ENCODE results near the gene ARL4A.
A peak's percentile ranks its signal among the peaks of the same experiment; 100 is the strongest.
"Not testable (repeated sequence)": the region's sequence is repeated elsewhere in the genome, so short reads cannot be mapped to it uniquely, and the experiment has no call there.

The ARL4A gene

DNA sequence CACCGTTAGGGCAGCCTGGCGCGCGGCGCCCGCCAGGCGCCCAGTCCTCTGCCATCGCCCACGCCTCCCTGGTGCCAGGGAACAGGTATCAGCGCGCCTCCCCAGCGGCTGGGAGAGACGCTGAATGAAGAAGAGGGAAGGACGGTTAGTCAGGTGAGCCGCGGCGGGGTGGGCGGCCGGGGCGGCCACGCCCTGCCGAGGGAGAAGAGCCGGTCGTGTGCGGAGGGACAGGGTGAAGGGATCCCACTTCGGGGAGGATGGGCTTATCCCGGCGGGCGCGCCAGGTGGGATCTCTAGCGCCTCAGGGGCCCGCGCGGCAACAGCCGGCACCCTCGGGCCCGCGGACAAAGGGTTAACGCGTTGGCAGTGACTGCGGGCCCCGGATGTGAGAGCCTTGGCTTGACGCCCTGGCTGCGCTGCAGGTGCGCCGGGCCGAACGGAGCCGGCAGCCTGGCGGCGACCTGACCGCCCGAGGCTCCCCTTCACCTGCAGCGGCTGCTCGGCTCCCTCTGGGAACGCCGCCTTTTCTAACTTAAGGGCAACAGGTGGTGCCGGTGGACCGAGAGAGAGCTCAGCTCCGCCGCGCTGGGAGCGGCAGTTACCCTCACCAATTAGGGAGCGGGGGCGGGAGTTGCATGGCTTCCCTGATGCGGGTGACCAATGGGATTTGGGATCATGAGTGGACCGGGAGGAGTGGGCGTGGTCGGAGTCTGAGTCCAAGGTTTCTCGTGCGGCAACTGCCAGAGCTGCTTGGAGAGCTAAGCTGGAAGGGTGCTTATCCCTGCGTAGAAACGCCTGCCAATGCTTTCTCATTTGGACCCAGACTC lies at the start of gene ARL4A:
Gene ARL4A, plus strand, starts transcription at position 743 of the 827 bp plus-strand sequence. CDS start 622 bp downstream, outside the sequence.
- peak; percentile 100 for DNase-seq

DNA sequence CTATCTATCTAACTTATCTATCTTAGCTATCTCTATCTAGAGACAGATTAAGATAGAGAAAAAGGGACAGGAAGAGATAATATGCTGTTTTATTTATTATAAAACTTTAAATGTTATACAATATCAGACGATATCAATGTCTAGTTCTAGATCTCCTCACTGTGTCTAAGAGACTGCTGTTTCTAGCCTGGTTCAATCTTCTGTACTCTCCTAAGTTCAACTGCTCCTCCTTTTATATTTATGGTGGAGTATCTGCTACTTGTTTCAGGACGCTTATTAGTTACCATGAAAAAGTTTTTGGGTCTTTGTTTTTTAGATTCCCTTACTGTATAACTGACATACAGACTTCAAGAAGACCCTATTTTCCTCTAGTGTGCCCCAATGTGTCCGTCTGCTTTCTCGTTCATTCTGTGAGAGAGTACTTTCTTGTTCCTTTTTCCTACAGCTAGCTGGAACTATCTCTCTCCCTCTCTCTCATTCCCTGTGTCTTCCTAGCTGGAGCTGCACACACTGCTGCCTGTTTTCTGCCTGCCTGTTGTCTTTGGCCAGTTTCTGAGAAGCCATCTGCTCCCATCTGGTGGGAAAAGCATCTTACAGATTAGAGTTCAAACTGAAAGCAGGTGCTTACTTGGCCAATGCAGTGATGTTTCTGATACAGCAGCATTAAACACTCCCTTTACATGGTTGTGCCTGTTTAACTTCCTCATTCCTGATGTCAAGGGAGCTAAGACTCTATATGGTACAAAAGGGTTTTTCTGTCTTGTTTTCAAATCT lies 49.4 kb upstream of the ARL4A start:
- DNase-seq, result no peak

DNA sequence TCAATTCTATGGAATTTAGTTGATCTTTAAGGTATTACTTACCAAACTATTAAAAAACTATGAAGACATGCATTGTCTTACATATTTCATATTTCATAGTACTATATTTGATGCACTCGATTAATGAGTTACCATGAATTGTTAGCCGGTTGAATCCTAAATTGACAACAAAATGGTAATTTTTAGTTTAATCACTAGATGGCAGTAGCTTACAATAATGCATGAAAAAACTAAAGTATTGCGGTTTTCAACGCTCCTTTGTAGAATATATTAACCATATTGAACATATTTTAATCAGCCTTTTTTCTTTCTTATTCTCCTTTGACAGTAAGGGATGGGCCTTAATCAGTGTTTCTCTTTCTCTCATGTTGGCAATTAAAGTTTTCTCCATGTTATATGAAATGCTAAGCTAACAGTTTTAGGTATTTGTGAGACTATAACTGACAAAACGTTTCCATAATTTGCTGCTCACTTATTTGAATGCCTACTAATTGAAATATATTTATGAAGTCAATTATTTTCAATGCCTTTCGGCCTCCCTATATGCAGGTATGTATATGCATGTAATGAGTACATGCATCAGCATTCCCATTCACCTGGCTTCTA lies 48.5 kb upstream of the ARL4A start:
- no peak for DNase-seq

DNA sequence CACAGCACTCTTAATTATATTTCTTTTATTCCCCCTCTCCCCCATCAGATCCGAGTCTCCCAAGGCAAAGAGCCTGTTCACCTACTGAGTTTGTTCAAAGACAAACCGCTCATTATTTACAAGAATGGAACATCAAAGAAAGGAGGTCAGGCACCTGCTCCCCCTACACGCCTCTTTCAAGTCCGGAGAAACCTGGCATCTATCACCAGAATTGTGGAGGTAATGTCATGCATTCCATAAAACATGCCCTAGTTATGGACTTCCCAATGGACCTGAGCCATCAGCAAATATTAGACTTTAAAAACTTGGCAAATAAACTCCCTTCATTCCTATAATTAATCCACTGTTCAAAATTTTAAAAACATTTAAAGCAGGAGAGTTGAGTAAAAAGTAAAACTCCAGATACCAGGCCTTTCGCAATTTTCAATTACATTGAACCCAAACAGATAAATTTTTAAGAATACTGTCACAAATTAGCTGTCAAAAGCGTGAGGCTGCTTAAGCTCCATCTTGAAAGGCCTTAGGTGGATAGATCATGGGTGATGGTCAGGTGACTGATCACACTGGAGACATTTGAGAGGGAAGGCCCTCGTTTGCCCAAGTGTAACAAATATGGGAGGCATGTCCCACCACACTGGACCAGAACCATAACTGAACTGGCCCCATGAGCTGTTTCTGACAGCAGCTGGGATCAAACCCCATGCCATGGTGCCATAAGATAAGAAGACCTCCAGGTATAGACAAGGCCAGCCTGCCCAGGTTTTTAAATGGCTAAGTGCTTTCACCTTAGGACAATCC lies 46.9 kb upstream of the ARL4A start:
- no peak for DNase-seq

DNA sequence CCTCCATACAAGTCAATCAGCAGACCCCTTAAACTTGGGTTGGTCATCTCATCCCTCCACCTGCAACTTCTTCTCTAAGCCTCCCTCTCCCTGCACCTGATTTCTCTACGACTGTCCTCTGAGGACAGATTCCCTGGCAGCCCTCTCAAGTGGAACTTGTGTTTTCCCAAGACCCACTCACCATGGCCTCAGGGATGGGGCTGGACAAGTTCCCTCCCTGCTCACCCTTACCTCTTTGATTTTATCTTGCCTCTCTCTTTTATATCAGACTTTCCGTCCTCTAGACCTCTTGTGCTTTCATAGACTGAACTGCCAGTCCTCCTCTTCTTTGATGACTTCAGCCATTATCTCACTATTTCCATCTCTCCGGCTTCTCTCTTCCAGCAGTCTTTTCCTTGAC lies 46.2 kb upstream of the ARL4A start:
- no peak for DNase-seq

DNA sequence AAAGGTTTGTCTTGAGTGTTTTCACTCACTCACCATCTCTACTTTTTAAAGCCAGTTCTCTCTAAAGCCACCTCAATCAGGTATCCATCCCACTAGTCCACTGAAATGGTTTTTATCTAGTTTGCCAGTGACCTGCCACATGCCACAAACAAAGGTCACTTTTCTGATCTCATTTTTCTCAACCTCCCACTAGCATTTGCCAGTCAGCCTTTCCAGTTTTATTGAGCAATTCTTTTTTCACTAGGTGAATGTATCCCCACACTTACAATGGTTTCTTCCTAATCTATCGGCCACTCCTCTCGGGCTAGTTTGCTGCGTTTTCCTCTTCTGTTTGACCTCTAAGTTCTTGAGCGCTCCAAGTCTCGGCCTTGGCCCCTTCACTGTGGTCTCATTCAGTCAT lies 44.9 kb upstream of the ARL4A start:
- DNase-seq, result no peak

GRCh38 chr7:12643001-12643643 lies 44.3 kb upstream of the ARL4A start:
- DNase-seq, result no peak

- DNase-seq, result no peak
Measured at GRCh38 chr7:12643644-12644043, 43.8 kb upstream of the ARL4A start.

DNA sequence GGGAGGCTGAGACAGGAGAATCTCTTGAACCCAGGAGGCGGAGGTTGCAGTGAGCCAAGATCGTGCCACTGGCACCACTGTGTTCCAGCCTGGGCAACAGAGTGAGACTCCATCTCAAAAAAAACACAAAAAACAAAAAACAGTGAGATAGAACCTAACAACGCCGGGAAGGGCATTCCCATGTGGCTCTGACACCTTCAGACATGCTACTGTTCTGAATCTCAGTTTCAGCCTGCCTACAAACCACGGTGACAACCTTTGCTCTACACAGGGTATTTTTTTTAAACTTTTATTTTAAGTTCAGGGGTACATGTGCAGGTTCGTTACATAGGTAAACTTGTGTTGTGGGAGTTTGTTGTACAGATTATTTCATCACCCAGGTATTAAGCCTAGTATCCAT lies 42.2 kb upstream of the ARL4A start:
- not testable (repeated sequence) for DNase-seq

DNA sequence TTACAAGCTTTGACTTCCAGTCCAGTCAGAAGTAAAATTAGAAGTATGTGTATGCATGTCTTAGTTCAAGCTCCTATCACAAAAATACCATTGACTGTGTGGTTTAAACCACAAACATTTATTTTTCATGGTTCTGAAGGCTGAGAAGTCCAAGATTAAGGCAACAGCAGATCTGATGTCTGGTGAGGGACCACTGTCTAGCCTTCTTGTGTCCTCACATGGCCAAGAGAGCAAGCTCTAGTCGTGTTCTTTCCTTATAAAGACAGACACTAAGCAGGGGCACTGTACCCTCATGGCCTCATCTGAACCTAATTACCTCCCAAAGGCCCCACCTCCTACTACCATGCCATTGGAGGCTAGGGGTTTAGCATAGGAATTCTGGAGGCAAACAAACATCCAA lies 41.3 kb upstream of the ARL4A start:
- no peak for DNase-seq

GRCh38 chr7:12647364-12648219 lies 39.8 kb upstream of the ARL4A start:
- no peak for DNase-seq

GRCh38 chr7:12648704-12649261 lies 38.6 kb upstream of the ARL4A start:
- no peak for DNase-seq

- no peak for DNase-seq
Measured at GRCh38 chr7:12649348-12649747, 38.1 kb upstream of the ARL4A start.

- no peak for DNase-seq
Measured at GRCh38 chr7:12650080-12650479, 37.4 kb upstream of the ARL4A start.

DNA sequence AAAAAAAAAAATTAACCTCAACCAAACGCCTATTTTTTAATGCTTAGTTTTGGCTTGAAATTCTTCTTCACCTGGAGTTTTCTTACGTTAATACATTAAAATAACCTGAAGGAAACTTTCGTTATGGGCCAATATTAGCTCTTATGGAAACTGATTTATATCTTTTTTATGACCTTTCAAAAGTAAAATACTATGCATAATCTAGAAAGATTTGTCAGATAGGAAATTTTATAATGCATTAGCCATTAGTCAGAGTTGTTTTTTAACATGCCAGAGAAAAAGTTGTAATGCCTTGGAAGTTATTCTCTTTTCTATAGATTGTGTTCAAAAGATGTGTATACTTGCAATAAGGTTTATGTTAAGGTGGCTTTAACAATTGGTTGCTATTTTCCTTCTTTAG lies 34.3 kb upstream of the ARL4A start:
- DNase-seq, result no peak

DNA sequence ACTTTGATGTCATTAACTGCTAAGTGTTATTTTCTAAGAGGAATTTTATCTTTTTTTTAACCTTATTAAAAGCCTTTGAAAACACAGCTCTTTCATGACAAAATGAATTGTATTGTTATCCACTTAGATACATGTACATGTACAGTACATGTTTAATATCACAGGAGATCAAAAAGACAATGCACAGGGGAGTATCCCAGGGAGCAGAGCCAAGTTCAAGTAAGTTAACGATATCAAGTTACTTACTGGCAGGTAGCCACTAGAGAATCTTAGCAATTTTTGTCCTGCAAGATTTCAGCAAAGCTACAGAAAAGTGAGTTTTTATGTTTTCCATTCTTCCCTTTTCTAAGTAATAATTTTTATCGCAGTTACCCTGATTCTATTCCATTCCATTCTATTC lies 33.9 kb upstream of the ARL4A start:
- DNase-seq, result no peak

DNA sequence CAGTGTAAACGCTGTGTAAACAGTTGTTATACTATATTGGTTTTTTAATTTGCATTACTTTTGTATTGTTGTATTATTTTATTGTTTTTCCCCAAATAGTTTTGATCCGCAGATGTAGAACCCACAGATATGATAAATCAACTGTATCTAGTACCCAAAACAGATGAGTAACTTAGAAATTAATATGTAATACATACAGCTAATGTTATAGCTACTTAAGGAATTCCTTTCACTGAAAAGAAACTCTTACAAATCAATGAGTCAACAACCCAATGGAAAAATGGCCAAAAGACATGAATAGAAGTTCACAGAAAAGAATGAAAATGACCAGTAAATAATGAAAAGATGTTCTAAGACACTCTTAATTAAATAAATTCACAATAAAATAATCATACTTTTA lies 32.3 kb upstream of the ARL4A start:
- no peak for DNase-seq

- not testable (repeated sequence) for DNase-seq
Measured at GRCh38 chr7:12660423-12660822, 27.0 kb upstream of the ARL4A start.

DNA sequence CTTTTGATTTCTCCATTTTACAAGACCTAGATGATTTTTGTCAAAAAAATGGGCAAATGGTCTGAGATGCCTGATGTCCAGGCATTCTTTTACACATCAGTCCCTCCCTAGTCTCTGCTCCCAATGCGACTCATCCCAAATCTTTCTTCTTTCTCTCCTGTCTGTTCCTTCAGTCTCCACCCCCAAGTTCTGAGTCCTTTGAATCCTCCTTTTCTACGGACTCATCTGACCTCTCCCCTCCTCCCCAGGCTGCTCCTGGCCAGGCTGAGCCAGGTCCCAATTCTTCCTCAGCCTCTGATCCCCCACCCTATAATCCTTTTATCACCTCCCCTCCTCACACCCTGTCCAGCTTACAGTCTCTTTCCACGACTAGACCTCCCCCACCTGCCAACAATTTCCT lies 26.4 kb upstream of the ARL4A start:
- not testable (repeated sequence) for DNase-seq

- DNase-seq, result no peak
Measured at GRCh38 chr7:12661581-12661980, 25.9 kb upstream of the ARL4A start.

All from NCI-H1092 (cell line).